GM19438 (cell line): ENCODE data around the gene FAAP20.

Experiments used
- ATAC-seq: cut with Tn5 transposase; IDR thresholded peaks from one replicate; pipeline ENCODE4 v1.9.1; 2021; ENCODE audit warnings: low read depth; ENCODE audit not compliant: unreplicated experiment

FAAP20 gene

DNA sequence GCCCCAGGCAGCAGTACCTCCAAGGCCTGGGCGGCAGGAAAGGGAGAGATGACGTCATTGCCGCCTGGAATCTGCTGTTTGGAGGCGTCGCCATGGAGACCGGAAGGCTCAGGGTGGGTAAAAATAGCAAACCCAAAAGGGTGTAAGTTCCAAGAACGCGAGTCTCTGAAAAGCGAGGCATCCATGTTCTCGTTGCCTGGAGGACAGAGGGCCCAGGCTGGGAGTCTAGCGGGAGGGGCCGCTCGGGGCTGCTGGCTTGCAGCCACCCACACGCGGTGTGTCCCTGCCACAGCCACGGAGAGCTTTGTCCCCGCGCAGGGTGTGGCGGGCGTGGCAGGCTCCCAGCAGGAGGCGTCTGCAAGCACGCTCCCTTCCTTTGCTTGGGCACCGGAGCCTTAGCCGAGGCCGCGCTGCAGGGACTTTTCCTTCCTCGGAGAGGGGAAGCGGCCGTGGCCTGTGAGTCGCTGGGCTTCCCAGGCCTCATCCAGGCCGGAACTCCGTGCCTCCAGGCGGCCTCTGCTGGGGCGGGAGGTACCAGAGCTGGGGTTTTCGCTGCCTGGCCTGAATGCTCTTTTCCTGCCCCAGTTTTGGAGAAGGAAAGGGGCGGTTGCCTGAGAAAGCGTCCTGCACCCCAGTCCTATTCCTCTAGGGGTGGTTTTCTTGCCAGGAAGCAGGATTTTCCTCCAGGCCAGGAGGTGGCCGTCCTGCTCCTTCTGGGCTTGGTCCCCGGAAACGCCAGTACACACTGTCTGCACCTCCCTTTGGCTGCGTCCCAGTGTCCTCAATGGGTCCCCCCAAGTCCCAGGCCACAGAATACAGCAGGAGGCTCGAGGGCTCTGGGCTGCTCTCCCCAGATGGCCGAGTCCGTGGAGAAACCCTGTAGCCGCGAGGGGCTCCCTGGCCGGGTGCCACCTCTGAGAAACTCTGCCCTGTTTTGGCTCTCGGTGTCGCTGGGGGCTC, 18.2 kb upstream of the FAAP20 start:
- no peak for ATAC-seq

DNA sequence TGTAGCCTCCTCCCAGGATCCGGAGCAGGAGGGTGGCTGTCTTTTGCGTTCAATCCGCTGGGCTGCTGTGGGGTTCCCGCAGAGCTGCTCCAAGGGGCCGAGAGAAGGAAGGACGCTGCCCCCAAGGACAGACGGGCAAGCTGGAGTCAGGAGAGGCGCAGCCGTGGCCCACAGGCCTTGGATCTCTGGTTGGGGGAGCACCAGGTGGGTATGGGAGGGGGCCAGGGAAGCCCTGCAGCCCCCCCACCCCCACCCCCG, 17.6 kb upstream of the FAAP20 start:
- ATAC-seq, result no peak

DNA sequence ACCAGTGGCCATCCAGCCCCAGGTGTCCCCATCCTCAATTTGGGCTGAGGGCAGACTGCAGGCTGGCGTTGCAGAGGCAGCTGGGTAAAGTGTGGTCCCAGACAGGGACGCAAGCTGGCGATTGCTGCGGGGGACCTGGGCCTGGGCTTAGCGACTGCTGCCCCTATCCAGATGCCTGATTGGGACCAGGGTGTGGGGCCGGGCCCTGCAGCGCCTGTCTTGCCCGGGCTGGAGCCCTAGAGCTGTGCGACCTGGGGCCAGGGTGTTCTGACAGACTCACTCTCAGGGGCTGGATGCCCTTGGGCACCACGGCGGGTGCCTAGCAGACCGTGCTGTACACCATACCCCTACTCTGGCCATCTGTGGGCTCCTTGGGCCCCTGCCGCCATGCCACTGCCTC, 16.2 kb upstream of the FAAP20 start:
- ATAC-seq, result no peak

DNA sequence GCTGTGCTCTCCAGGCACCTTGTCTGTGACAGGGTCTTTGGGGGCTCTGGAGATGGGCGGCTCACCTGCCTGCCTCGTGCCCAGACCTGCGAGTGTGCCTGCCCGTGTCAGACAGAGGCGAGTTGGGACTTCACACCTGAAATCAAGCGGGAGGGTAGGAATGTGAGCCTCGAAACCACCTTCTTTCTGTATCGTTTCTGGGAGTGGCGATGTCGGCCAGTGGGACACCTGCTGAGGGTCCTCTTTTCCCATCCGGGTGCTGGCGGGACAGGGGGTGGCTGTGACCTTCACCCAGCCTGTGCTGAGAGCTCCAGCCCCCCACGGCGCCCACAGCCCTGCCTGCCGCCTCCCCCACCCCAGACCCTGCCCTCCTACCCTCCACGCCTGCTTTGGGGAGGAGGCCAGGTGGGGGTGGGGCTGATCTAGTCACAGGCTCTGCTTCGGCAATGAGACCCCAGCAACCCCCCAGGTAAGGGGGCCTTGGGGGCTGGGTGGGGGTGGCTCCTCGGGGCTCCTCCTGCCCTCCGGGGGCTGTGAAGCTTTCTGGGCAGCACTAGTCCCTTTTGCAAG, 15.6 kb upstream of the FAAP20 start:
- ATAC-seq, result no peak

DNA sequence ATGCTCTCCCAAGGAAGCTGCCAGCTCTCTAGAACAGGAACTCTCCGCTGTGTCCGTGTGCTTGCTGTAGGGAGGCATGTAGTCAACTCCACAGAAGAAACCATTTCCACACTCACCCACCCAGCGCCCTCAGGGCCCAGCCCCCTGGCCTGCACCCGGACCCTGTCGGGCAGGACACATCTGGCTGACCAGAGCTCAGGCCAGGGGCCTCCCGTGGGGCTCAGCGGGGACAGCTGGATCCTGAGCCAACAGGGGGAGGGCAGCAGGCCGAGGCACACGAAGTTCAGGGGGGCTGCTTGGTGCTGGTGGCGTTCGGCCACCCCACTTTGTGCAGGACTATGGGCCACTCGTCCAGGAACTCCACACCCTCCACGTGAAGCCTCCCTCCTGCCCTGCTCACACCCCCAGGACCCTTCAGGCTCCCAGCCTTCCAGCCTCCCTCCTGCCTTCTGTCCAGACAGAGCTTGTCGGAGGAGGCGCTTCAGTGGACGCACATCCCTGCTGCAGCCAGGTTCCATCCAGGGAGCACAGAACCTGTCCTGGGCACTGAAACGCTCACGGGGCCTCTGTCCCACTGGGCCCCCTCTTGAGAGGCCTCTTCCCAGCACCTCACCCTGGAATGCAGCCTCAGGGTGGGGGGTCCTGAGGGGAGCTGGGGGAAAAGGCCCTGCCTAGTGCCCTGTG, 15.0 kb upstream of the FAAP20 start:
- ATAC-seq, result no peak

DNA sequence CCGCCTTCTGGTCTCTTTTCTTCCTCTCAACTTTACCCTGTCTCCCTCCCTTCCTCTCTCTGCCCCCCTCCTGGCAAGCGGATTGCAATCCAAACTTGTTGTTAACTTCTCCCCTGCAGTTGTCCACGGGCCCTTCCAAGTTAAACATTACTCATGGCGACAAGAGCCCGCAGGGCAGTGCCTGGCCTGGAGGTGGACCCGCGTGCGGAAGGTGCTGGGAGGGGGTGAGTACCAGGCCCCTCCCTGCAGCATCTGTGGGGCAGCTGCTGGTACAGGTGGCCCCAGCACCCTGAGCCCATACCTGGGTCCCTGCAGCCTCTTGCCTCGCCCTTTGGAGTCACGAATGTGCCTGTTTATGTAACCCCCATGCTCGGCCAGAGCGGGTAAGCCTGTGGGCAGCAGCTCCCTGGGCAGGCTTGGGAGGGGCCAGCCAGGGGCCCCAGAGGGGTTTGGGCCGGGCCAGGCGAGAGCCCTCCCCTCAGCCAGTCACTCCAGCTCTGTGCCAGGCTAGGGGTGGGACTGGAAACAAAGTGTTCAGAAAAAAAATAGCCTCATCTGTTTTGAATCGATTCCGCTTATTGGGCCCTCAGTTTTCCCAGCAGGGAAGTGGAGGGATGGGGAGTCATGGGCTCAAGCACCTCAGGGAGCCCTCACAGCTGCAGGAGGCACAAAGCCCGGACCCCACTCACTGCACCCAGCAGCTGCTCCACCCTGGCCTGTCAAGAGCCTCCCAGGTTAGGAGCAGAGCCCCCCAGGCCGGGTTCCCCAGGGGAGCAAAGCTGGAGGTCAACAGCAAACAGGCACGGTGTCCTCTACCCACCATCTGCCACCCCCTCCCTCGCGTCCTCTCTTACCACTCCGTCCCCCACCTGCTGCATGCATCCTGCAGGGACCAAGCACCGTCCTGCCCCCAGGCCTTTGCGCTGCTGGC, 14.0 kb upstream of the FAAP20 start:
- no peak for ATAC-seq

DNA sequence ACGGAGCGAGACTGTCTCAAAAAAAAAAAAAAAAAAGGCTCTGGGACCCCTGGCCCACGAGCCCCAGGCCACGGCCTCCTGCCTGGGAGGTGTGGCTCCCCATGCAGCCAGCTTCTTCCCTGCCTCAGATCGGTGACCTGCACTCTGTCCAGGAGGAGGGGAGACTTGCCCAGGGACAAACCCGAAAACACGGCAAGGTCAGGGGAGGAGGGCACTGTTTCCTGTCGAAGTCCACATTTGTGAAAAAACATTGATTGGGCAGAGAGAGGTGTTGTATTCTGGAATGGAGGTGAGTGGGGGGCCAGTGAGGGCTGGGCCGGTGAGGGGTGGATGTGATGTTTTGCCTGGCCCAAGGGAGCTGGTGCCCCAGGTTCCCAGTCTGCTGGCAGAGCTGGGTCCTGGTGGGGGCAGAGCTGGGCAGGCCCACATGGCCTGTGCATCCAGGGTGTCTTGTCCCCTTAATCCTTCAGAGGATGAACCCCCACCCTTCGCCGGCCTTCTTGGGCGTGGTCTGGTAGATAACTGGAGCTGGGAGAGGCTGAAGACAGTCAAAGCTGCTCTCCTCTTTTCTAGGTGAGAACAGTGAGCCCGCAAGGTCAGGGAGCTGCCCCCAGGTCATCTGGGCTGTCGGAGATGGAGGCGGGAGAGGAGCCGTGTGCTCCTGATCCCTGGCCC, 12.4 kb upstream of the FAAP20 start:
- ATAC-seq, result no peak

DNA sequence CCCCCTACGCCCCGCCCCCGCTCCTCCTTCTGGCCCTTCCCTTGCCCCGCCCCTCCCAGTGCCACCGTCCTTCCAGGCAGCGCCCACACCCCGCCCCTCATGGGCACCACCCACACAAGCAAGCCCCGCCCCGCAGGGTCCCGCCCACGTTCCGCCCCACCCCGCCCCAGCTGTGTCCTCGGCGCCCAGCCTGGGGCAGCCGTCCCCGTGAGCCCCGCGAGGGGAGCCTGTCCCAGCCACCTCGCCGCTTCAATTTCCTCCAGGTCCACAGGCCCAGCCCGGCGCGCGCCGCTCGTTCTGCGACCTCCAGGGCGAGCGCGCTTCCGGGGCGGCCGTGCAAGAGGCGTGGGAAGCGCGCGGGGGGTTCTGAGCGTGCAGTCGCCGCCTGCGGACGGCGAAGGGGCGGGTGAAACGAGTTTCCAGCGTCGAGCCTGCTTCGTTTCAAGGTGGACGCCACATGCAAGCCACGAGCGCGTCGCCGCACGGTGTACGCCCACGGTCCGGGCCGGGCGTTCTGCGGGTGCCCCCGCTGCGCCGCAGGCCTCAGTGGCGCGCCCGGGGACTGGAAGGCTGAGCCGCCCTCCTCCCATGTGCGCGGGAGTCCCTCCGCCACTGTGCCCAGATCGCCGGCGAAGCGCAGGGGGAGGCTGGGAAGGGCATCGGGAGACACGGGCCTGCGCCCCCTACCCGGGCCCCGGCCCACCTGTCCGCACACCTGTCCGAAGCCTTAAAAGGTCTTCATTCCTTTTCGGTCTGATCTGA, 10.8 kb upstream of the FAAP20 start:
- peak; percentile 54 for ATAC-seq

DNA sequence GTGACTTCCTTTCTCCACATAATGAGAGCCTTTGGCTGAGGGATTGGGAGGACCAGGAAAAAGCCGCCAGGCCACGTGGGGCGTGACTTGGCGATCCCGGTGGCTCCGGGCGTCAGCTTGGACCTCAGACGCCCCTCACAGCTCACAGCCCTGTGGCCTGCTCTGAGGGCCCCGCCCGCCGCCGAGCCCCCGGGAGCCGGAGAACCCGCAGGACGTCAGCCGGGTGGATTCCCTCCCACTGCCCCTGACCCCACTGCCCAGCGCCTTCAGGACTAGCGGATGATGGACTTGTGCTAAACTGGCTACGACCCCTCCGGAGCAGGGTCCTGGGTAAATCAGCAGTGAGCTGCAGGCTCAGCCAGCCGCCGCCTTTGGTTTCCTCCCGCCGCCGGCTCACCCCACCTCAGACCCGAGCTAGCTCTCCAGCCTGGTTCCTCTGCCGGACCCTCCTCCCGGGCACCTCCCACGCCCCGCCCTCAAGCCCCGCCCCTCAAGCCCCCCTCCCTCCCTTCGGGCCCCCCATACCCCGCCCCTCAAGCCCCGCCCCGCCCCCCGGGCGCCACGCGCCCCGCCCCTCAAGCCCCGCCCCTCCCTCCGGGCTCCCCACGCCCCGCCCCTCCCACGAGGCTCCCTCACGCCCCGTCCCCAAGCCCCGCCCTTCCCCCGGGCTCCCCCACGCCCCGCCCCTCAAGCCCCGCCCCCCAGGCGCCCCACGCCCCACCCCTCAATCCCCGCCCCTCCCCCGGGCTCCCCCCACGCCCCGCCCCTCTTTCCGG, 10.0 kb upstream of the FAAP20 start:
- no peak for ATAC-seq

DNA sequence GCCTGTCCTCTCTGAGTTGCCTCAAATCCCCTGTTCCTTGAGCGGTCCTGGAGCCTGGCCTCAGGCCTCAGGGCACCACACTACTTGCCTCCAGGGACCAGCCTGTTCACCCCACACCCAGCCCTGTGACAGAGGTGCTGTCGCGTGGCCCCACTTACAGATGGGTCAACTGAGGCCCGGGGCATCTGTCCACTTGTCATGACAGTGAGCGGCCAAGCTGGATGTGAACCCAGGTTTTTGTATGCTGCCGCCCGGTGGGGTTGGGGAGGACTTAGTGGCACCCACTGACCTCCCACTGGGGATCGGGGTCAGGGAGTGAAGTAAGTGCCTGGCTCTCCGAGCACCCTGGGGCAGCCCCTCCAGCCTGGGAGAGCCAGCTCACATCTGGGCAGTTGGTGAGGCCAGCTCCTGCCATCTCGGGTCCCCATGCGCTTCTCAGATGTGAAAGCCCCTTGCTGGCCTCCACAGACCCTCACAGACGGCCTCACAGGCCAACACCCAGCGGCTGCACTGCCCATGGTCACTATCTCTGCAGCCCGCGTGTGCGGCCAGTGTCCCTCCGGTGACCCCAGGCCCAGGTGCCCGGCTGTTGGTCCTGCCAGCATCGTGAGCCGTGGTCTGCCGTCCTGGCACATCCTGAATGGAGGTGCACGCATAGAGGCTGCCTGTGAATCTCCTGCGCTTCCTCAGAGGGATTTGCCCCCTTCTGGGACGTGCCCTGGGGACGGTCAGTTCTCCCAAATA, 9.3 kb upstream of the FAAP20 start:
- ATAC-seq, result no peak

DNA sequence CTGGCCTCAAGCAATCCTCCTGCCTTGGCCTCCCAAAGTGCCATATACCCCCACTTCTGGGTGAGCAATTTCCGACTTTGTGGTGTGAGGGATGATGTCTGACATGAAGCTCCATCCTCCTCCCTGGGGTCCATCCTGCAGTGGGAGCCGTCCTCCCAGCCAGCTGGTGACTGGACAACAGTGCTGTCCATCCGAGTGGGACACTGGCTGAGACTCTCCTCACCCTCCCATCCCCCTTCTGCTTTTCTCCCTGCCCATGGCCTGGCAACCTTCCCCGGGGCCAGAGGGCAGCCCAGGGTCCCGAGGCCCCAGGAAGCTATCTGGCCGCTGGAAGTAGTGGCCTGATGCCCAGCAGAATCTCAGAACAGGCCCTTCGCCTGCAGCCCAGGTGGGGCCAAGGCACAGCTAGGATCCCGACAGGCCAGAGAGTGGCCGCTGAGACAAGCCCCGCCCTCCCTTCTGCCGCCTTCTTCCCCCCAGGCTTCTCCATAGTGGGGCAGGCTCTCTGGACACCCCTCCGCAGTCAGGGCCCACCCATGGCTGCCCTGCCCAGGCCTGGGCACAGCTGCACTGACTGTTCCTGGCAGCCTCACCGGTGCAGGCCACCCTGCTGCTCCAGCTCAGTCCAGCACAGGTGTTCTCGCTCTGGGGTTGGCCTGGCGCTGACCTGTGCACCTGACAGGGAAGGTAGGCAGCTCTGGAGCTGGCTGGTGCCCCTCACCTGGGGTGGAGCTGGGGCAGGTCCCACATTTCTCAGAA, 8.4 kb upstream of the FAAP20 start:
- ATAC-seq, result no peak

DNA sequence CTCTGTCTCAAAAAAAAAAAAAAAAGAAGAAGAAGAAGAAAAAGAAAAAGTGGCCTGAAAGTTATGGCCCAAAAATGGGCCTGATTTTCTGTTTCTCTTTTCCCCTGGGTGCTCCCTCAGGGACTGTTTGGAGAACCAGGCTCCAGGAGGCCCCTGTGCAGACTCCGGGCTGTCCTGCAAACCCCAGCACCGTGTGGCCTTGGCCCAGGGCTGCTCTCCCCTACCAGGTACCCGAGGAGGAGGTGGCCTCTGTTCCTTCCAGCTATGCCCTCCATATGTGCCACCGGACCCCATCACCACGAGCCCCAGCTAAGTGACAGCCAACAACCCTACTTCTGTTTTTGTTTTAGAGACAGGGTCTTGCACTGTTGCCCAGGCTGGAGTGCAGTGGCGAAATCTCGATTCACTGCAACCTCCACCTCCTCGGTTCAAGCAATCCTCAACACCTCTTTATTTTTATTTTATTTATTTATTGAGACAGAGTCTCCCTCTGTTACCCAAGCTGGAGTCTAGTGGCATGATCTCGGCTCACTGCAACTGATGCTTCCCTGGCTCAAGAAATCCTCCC, 7.5 kb upstream of the FAAP20 start:
- no peak for ATAC-seq

DNA sequence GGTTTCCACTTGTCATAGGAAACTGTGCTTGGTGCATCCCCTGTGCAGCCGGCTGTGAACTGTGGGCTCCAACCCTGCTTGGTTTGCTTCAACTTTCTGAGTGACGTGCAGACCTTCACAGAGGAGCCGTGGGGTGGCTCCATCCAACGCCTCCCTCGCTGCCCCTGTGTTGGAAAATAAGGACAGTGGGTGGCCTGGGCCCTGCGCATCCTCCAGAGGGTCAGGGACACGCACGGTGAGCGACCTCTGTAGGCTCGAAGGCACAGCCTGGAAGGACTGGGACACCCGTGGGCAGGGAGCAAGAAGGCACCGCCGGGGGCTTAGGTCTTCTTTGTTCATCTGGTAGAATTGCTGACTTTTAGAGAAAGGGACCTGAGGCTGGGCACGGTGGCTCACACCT, 6.5 kb upstream of the FAAP20 start:
- no peak for ATAC-seq

DNA sequence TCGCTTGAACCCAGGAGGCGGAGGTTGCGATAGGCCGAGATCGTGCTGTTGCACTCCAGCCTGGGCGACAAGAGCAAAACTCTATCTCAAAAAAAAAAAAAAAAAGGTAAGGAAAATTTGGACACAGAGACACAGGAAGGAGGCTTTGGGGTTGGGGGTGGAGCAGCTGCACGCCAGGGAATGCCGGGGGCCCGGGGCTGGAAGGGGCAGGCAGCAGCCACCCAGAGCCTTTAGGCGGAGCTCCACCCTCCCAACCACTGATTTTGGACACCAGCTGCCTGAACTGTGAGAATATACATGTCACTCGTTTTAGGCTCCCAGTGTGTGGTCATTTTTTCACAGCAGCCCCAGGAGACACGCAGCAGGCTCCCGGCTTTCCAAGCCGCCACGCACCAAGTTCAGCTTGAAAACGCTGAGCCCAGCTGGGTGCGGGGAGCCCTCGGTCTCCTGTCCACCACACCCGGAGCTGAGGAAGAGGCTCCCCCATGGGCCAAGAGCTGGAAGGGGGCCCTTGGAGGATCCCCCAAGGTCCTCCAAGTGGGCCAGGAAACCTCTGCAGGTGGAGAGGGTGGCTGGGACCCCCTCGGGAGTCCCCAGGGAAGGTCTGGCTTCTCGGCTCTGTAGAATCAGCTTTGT, 5.9 kb upstream of the FAAP20 start:
- ATAC-seq, result no peak

DNA sequence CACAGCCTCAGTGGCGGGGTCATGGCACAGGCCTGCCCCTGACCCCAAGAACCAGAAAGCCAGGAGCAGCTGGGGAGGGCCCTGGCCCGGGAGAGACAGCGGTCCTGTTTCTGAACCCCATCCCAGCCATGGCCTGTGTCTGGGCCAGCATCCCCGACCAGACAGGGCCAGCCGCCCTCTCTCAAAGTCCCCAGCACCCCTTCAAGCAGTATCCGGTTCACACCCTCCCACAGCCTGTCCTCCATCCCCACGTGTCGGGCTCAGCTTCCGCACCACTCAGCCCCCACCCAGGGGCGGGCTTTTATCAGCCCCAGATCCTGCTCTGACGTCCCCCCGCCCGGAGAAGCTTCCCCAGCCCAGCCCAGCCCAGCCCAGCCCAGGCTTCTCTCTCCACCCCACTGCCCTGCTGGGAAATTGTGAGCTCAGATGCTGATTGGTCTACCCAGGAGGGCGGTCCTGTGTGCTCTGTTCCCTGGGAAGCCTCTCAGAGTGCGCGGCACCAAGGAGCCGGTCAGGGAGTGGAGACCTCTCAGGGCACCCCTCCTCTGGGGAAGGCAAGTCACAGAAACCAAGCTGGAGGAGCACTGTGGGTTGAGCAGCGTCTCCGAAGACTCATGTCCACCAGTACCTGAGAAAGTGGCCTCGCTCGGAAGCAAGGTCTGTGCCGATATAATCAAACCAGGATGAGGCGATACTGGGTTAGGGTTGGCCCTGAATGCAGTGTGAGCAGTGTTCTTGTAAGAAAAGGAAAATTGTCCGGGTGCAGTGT, 4.7 kb upstream of the FAAP20 start:
- ATAC-seq, result peak; percentile 40

DNA sequence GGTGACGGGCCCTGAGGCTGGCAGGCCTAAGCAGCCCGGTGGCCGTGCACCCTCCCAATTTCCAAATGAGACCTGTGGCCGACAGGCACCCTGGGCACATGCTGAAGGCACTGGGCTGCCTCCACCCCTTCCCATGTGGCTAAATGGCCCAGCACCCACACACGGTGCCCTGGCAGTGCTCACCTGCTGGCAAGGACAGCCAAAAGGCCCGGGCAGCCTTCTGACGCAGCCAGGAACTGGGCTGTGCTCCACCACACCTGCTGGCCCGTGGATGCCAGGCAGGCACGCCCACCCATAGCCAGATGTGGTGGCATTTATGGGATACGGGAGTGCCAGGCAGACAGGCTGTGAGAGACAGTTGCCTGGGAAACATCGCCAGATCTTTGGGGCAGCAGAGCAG, 4.0 kb upstream of the FAAP20 start:
- no peak for ATAC-seq
